ENCODE results near the gene LRRC30.
A peak's percentile ranks its signal among the peaks of the same experiment; 100 is the strongest.

The LRRC30 gene

DNA sequence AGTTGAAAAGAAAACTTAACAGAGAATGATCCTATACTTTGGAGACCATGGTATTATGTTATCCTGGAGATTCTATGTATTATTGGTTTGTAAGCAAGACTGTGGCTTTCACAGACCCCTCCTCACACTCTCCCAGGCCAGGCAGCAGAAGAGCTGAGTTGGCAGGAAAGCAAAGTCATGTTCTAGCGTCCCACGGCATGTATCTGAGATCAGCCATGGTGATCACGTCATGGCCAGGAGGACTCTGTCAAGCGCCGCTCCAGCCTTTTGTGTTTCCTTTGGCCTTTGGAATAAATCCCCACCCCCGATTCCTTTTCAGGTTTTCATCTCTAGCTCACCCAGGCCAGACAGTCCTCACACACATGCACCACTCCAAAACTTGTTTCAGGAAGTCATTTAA is 39.1 kb downstream of the LRRC30 start:
- DNase-seq, result no peak
- H3K27me3 ChIP-seq (replicated peaks), result no peaks in the 10 kb centered on the region
- no peak overlapping the region for H3K4me3 ChIP-seq (ENCODE audit: low read depth, low read length)
- in situ Hi-C loops (cut with HindIII; ENCODE audit: low pct_ligation_motif_present, low sequenced_read_pairs), result no loop called here
- no peaks in the 10 kb centered on the region for H3K36me3 ChIP-seq (replicated peaks)
- H3K27ac ChIP-seq, result no peak overlapping the region
- TF ChIP-seq, protein P1, sequence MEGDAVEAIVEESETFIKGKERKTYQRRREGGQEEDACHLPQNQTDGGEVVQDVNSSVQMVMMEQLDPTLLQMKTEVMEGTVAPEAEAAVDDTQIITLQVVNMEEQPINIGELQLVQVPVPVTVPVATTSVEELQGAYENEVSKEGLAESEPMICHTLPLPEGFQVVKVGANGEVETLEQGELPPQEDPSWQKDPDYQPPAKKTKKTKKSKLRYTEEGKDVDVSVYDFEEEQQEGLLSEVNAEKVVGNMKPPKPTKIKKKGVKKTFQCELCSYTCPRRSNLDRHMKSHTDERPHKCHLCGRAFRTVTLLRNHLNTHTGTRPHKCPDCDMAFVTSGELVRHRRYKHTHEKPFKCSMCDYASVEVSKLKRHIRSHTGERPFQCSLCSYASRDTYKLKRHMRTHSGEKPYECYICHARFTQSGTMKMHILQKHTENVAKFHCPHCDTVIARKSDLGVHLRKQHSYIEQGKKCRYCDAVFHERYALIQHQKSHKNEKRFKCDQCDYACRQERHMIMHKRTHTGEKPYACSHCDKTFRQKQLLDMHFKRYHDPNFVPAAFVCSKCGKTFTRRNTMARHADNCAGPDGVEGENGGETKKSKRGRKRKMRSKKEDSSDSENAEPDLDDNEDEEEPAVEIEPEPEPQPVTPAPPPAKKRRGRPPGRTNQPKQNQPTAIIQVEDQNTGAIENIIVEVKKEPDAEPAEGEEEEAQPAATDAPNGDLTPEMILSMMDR (IDR thresholded peaks at IDR 0.05; ENCODE audit: low read depth, low read length, missing control alignments), result no peak

DNA sequence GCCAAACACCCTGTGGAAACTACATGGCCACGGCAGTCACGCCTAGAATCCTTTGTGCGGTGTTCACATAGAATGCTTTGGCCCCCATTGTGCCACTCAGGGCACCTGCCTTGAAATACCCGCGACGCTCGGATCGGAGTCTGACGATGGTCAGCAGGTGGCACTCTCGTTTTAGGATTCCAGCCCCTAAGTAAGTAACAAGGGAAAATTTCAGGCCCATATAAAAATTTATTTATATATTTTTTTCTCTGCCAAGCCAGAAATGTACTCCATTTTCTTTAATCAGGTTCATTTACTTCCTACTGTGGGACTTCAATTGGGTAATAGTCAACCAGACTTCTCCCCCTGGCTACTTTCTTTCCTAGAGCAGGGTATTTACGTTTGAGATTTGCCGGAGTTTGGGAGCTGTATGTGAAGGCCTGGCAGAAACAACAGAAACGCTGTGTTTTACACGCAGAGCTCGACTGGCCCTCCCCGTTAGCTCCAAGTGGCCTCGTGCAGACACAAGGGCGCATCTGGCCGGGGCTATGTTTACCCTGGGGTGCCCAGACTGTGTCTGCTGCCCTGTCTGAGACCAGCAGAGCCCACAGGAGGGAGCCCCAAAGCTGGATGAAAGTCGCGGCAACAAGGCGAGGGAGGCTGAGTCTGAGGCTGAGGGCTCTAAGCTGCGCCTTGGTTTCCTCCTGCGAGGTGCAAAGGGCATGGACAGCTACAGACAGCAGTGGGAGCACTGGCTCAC is 41.6 kb downstream of the LRRC30 start:
- TF ChIP-seq, protein P1 (IDR thresholded peaks at IDR 0.05; ENCODE audit: low read depth, low read length, missing control alignments), result peak; percentile 77
- no peaks in the 10 kb centered on the region for H3K36me3 ChIP-seq (replicated peaks)
- H3K27me3 ChIP-seq (replicated peaks), result no peaks in the 10 kb centered on the region
- in situ Hi-C loops (cut with HindIII; ENCODE audit: low pct_ligation_motif_present, low sequenced_read_pairs), result no loop called here
- peak; percentile 67 for DNase-seq
- peak overlapping the region; percentile 26 for H3K27ac ChIP-seq
- peak overlapping the region; percentile 12 for H3K4me3 ChIP-seq (ENCODE audit: low read depth, low read length)

DNA sequence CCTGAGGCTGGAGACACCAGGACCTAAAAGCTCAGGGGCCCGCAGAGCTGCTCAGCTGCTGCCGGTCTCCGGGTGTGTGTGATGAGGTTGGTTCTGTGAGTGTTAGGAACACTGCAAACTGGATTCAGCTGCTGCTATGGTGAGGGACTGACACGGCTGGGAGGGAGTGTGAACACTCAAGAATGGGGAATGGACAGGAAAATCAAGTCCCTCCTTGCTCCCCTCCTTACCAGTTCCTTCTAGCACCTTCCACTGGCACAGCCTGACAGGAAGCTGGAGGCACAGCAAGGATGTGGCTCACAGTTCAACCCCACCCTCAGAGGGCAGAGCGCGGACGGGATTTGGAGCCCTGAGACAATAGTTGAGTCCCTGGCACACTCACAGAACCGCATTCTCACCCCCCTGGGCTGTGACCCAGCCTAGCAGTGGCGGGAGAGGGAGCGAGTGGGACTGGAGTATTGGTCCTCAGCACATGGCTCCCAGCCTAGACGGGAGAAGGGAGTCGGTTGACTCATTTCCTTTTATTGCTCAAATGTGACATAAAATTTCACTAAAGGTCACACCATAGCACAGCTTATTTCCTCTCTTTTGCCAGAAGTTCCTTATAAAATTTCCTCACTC is 42.5 kb downstream of the LRRC30 start:
- TF ChIP-seq, protein P1 (IDR thresholded peaks at IDR 0.05; ENCODE audit: low read depth, low read length, missing control alignments), result no peak
- in situ Hi-C loops (cut with HindIII; ENCODE audit: low pct_ligation_motif_present, low sequenced_read_pairs), result no loop called here
- DNase-seq, result peak; percentile 63
- Histone ChIP-seq H3K36me3 (replicated peaks) (no peaks in the 10 kb centered on the region), H3K4me3 (ENCODE audit: low read depth, low read length) (no peak overlapping the region), H3K27ac (peak overlapping the region; percentile 48), H3K27me3 (replicated peaks) (no peaks in the 10 kb centered on the region)

DNA sequence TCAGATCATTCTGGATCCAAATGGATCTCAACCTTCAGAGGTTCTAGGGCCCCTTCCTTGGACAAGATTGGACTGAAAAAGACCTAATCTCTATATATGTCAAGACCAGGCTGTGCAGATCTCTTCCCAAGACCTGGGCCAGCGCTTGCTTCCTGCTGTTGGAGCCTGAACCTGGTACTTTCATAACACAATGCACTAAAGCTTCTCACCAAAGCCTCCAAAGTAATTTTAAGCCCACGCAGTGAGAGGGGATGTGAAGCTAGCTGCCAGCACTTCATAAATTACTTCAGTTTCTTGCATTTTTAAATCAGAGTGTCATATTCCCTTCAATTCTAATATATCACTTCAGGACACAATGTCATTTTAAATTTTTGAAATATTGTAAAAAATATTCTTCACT is 50.7 kb downstream of the LRRC30 start:
- in situ Hi-C loops (cut with HindIII; ENCODE audit: low pct_ligation_motif_present, low sequenced_read_pairs), result no loop called here
- no peaks in the 10 kb centered on the region for H3K27me3 ChIP-seq (replicated peaks)
- H3K27ac ChIP-seq, result no peak overlapping the region
- TF ChIP-seq, protein P1 (IDR thresholded peaks at IDR 0.05; ENCODE audit: low read depth, low read length, missing control alignments), result no peak
- no peak for DNase-seq
- H3K4me3 ChIP-seq (ENCODE audit: low read depth, low read length), result no peak overlapping the region
- no peaks in the 10 kb centered on the region for H3K36me3 ChIP-seq (replicated peaks)

Data from brain microvascular endothelial cell (primary cell).